ENCODE measurements around the gene TNFAIP8L1.

The TNFAIP8L1 gene

DNA sequence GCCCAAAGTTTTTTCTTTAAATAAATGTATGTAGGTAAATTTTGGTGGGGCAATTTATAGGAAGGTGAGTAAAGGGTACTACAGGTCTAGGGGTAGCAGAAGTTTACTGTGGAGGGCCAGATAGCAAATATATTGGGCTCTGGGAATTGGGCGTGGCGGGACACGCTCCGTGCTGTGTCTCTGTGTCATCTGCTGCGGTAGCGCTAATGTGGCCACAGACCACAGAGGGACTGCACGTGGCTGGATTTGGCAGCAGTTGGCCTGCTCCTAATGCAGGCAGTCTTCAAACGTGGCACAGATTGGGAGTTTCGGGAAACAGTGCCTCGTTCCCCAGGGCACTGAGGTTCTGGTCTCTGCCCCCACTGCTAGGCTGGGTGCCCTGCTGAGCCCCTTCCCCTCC, 47.4 kb downstream of the TNFAIP8L1 start:
- H3K4me3 ChIP-seq (replicated peaks; ENCODE audit: low read depth, low read length) = no peak overlapping the region
- TF ChIP-seq, protein P1, sequence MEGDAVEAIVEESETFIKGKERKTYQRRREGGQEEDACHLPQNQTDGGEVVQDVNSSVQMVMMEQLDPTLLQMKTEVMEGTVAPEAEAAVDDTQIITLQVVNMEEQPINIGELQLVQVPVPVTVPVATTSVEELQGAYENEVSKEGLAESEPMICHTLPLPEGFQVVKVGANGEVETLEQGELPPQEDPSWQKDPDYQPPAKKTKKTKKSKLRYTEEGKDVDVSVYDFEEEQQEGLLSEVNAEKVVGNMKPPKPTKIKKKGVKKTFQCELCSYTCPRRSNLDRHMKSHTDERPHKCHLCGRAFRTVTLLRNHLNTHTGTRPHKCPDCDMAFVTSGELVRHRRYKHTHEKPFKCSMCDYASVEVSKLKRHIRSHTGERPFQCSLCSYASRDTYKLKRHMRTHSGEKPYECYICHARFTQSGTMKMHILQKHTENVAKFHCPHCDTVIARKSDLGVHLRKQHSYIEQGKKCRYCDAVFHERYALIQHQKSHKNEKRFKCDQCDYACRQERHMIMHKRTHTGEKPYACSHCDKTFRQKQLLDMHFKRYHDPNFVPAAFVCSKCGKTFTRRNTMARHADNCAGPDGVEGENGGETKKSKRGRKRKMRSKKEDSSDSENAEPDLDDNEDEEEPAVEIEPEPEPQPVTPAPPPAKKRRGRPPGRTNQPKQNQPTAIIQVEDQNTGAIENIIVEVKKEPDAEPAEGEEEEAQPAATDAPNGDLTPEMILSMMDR (IDR thresholded peaks at IDR 0.05; ENCODE audit: low read depth, low read length, missing control alignments) = no peak
- no peak for DNase-seq (ENCODE audit: extremely low read depth, low read depth)

DNA sequence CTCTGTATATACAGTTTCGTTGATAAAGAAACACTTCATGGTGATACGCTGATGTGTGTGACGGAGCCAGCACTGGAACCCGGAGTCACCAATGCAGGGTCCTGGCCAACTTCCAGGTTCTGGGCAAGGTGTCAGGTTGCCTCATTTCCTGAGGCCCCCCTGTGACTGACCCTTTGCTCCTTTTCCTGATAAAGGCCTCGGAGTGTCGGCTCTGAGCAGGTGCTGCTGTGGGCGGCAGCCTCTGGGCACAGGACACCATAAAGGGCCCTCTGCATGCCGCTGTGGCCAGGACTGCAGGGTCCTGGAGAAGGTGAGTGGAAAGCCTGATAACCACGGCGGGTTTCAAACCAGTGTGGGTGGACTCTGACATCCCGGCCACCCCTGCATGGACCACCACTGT, 48.1 kb downstream of the TNFAIP8L1 start:
- DNase-seq (ENCODE audit: extremely low read depth, low read depth) = no peak
- H3K4me3 ChIP-seq (replicated peaks; ENCODE audit: low read depth, low read length) = no peak overlapping the region
- TF ChIP-seq, protein P1 (IDR thresholded peaks at IDR 0.05; ENCODE audit: low read depth, low read length, missing control alignments) = no peak

DNA sequence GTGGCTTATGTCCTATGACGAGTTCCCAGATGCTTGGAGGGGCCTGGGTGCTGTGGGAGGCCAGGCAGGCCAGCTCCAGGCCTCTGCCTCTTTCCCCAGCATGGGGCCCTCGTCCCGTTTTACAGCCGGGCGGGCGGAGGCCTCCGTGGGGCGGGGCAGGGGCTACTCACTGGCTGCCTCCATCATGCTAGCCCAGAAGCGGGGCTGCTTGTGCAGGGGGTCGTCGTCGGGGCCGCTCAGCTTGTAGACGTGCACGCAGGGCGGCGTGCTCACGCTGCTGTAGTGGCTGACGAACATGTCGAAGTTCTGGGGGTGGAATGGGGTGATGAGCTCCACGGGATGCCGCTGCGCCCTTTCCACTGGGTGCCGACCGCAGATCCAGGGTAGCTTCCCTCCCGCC, 49.3 kb downstream of the TNFAIP8L1 start:
- DNase-seq (ENCODE audit: extremely low read depth, low read depth) = no peak
- TF ChIP-seq, protein P1 (IDR thresholded peaks at IDR 0.05; ENCODE audit: low read depth, low read length, missing control alignments) = no peak

DNA sequence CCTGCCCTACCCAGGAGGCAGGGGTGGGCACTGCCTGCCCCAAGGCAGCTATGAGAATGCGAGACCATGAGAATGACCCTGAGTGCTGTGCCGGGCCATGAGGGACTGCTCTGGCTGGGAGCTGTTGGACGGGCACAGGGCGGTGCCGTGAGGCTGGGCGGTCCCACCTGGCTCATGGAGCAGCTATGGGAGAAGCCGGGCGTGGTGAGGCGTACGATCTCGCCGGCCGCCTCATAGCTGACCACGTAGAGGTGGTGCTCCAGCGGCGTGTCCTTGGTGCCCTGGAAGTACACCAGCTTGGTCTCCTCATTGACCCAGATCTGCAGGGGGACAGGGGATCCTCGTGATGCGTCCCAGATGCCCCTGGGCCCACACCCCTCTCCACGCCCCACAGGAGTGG, 50.1 kb downstream of the TNFAIP8L1 start:
- TF ChIP-seq, protein P1 (IDR thresholded peaks at IDR 0.05; ENCODE audit: low read depth, low read length, missing control alignments) = no peak
- no peak overlapping the region for H3K4me3 ChIP-seq (replicated peaks; ENCODE audit: low read depth, low read length)
- DNase-seq (ENCODE audit: extremely low read depth, low read depth) = no peak

More for the DNA sequence above, 49.3 kb downstream of the TNFAIP8L1 start:
- no peak overlapping the region for H3K4me3 ChIP-seq (replicated peaks; ENCODE audit: low read depth, low read length)

DNA sequence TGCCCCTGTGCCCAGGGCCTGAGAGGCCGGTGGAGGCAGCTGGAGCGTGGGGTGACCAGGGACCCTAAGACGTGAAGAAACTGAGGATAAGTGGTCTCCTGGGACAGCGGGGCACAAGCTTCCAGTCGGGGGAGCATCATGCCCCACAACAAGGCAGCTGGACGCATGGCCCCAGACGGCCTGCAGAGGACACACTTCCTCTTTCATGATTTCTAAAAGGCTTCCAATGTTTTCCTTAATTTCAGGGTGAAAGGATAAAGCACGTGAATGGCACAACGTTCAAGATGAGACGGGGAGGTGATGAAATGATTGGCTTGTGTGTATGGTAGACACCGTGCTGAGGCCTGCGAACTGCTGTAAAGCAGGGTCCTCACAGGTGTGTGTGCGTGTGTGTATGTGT, 51.0 kb downstream of the TNFAIP8L1 start:
- no peak for DNase-seq (ENCODE audit: extremely low read depth, low read depth)
- no peak overlapping the region for H3K4me3 ChIP-seq (replicated peaks; ENCODE audit: low read depth, low read length)
- TF ChIP-seq, protein P1 (IDR thresholded peaks at IDR 0.05; ENCODE audit: low read depth, low read length, missing control alignments) = peak; percentile 5

DNA sequence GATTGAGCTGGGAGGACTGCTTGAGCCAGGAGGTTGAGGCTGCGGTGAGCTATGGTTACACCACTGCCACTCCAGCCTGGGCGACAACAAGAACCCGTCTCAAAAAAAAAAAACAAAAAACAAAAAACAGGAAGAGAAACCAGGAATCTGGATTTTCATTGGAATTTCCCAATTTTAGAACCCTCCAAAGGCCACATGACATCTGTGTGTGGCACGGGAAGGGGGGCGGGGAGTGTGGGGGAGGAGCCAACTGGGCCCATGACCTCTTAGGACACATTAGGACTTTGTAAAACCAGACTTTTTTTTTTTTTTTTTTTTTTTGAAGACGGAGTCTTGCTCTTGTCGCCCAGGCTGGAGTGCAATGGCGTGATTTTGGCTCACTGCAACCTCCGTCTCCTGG, 52.1 kb downstream of the TNFAIP8L1 start:
- no peak overlapping the region for H3K4me3 ChIP-seq (replicated peaks; ENCODE audit: low read depth, low read length)
- DNase-seq (ENCODE audit: extremely low read depth, low read depth) = no peak
- TF ChIP-seq, protein P1 (IDR thresholded peaks at IDR 0.05; ENCODE audit: low read depth, low read length, missing control alignments) = no peak

Measured in HFF-Myc (cell line).